H1 (cell line): ENCODE data around the gene APLN. TPM values are rescaled to one million over a fixed set of nuclear protein-coding genes. Genes with fewer than 3 reads are reported as not detected.

ENCODE experiments used
- CTCF ChIA-PET: fragments of 300-600 bp; sonication (Branson Sonifier 250); formaldehyde crosslinking; loops from one replicate; lab custom pipeline; 2021; ENCODE audit not compliant: partially characterized antibody; lab: Charles Lee
- POLR2A ChIA-PET: fragments of 300-600 bp; sonication (Branson Sonifier 250); formaldehyde crosslinking; loops from one replicate; lab custom pipeline; 2021; ENCODE audit warnings: inconsistent platforms; ENCODE audit not compliant: partially characterized antibody; lab: Charles Lee
- DNase-seq, 2 experiments: peaks; one replicate each; pipeline versions ENCODE4 v3.0.0 to v3.0.0-alpha.2; 2010 to 2022; ENCODE audit warnings: low spot score in 2 of 2, low read depth in 1 of 2, mixed read lengths in 1 of 2
- FAIRE-seq: peaks from 2 replicates; lab custom pipeline; 2011; peaks lifted over from hg19 to GRCh38; lab: Jason Lieb, UNC
- H2AFZ ChIP-seq: 2 replicates; pipeline ENCODE4 v1.8.1; 2012; ENCODE audit warnings: low read length, inconsistent platforms
- H2AK5ac ChIP-seq: 2 replicates; pipeline ENCODE4 v1.6.1; 2013; ENCODE audit warnings: low read depth, low read length
- H2BK120ac ChIP-seq: replicated peaks from 2 replicates; pipeline ENCODE3; 2013; ENCODE audit warnings: low read depth, low read length, inconsistent platforms
- H2BK12ac ChIP-seq: 2 replicates; pipeline ENCODE4 v1.6.1; 2013; ENCODE audit warnings: low read depth, low read length
- H2BK15ac ChIP-seq: 2 replicates; pipeline ENCODE4 v1.6.1; 2013; ENCODE audit warnings: low read length
- H2BK20ac ChIP-seq: 2 replicates; pipeline ENCODE4 v1.6.1; 2013; ENCODE audit warnings: low read length
- H2BK5ac ChIP-seq: 2 replicates; pipeline ENCODE4 v1.6.1; 2013; ENCODE audit warnings: low read depth, low read length
- H3K14ac ChIP-seq: 2 replicates; pipeline ENCODE4 v1.6.1; 2013; ENCODE audit warnings: inconsistent platforms; ENCODE audit not compliant: insufficient read length
- H3K18ac ChIP-seq: 2 replicates; pipeline ENCODE4 v1.6.1; 2013; ENCODE audit warnings: low read length; ENCODE audit errors: extremely low read depth
- H3K23ac ChIP-seq: 2 replicates; pipeline ENCODE4 v1.6.1; 2013; ENCODE audit warnings: inconsistent platforms; ENCODE audit not compliant: insufficient read length
- H3K23me2 ChIP-seq: 2 replicates; pipeline ENCODE4 v1.6.1; 2013; ENCODE audit warnings: low read depth, low read length
- H3K27ac ChIP-seq: 2 replicates; pipeline ENCODE4 v1.6.1; 2011; ENCODE audit warnings: low read depth, low read length, inconsistent platforms
- H3K27me3 ChIP-seq, 4 experiments: replicated peaks in 1 of 4; 1 replicate in 1 of 4; 2 replicates in 3 of 4; pipeline versions ENCODE4 v1.6.1 to v1.8.1; 2011 to 2013; ENCODE audit warnings: low read length in 3 of 4, mild to moderate bottlenecking in 3 of 4, inconsistent platforms in 2 of 4, mixed read lengths in 2 of 4, moderate library complexity in 1 of 4; ENCODE audit not compliant: control insufficient read depth in 3 of 4, insufficient read depth in 3 of 4; ENCODE audit errors: extremely low read depth in 1 of 4
- H3K36me3 ChIP-seq, 4 experiments: 2 replicates each; pipeline versions ENCODE4 v1.6.1 to v1.8.1; 2011 to 2013; ENCODE audit warnings: mild to moderate bottlenecking in 4 of 4, low read length in 3 of 4, moderate library complexity in 2 of 4, control low read depth in 1 of 4, inconsistent platforms in 1 of 4; ENCODE audit not compliant: insufficient read depth in 4 of 4, control insufficient read depth in 2 of 4
- H3K4ac ChIP-seq: replicated peaks from 2 replicates; pipeline ENCODE3; 2013; ENCODE audit warnings: low read length, low read depth, mixed read lengths, inconsistent platforms; ENCODE audit not compliant: insufficient read length
- H3K4me1 ChIP-seq, 4 experiments: replicated peaks in 1 of 4; 1 replicate in 1 of 4; 2 replicates in 3 of 4; pipeline versions ENCODE4 v1.6.1 to v1.8.1; 2011 to 2013; ENCODE audit warnings: low read length in 3 of 4, inconsistent platforms in 2 of 4, mixed read lengths in 1 of 4; ENCODE audit not compliant: insufficient read depth in 4 of 4, control insufficient read depth in 3 of 4
- H3K4me2 ChIP-seq, 2 experiments: 2 replicates each; pipeline versions ENCODE4 v1.6.1 to v1.8.1; 2011 to 2013; ENCODE audit warnings: low read depth in 2 of 2, low read length in 2 of 2, control low read depth in 1 of 2, inconsistent platforms in 1 of 2, mild to moderate bottlenecking in 1 of 2; ENCODE audit not compliant: insufficient read depth in 1 of 2
- H3K4me3 ChIP-seq, 4 experiments: fragments of 200-600, 300-600 bp in 1 of 4; sonication (generic), shearing (Covaris generic), sonication (Bioruptor Twin) in 1 of 4; 2 replicates each; pipeline versions ENCODE4 v1.5.1 to v1.8.1; 2011 to 2016; ENCODE audit warnings: low read length in 4 of 4, low read depth in 3 of 4, control low read depth in 2 of 4, inconsistent platforms in 2 of 4, mild to moderate bottlenecking in 2 of 4, mixed read lengths in 1 of 4, moderate library complexity in 1 of 4; ENCODE audit not compliant: insufficient read depth in 2 of 4; ENCODE audit errors: extremely low read depth in 1 of 4
- H3K56ac ChIP-seq: replicated peaks from 2 replicates; pipeline ENCODE3; 2013; ENCODE audit warnings: low read depth, mild to moderate bottlenecking, mixed read lengths, low read length, inconsistent platforms; ENCODE audit not compliant: insufficient read length
- H3K79me1 ChIP-seq: 2 replicates; pipeline ENCODE4 v1.6.1; 2013; ENCODE audit warnings: low read depth, low read length, control low read depth
- H3K79me2 ChIP-seq, 2 experiments: 2 replicates each; pipeline versions ENCODE4 v1.6.1 to v1.8.1; 2012 to 2013; ENCODE audit warnings: low read length in 2 of 2, mild to moderate bottlenecking in 2 of 2, inconsistent platforms in 1 of 2; ENCODE audit not compliant: insufficient read depth in 2 of 2, control insufficient read depth in 1 of 2
- H3K9ac ChIP-seq, 4 experiments: replicated peaks in 1 of 4; 1 replicate in 1 of 4; 2 replicates in 3 of 4; pipeline versions ENCODE4 v1.6.1 to v1.8.1; 2011 to 2013; ENCODE audit warnings: low read depth in 3 of 4, low read length in 3 of 4, control low read depth in 2 of 4, mild to moderate bottlenecking in 2 of 4, moderate library complexity in 2 of 4, inconsistent platforms in 1 of 4; ENCODE audit errors: extremely low read depth in 1 of 4
- H3K9me3 ChIP-seq, 2 experiments: 2 replicates each; pipeline versions ENCODE4 v1.6.1 to v1.8.1; 2012 to 2013; ENCODE audit warnings: mild to moderate bottlenecking in 2 of 2, moderate library complexity in 2 of 2, control low read depth in 1 of 2, inconsistent platforms in 1 of 2, low read depth in 1 of 2, low read length in 1 of 2, mixed read lengths in 1 of 2; ENCODE audit not compliant: insufficient read depth in 2 of 2
- H4K20me1 ChIP-seq, 2 experiments: replicated peaks in 1 of 2; 2 replicates each; pipeline versions ENCODE3 to v1.8.1; 2011 to 2013; ENCODE audit warnings: inconsistent platforms in 2 of 2, low read length in 2 of 2, mild to moderate bottlenecking in 1 of 2; ENCODE audit not compliant: insufficient read depth in 2 of 2, control insufficient read depth in 1 of 2
- H4K5ac ChIP-seq: 2 replicates; pipeline ENCODE4 v1.6.1; 2013; ENCODE audit warnings: low read length, low read depth, mixed read lengths, inconsistent platforms; ENCODE audit not compliant: insufficient read length
- H4K8ac ChIP-seq: 2 replicates; pipeline ENCODE4 v1.8.0; 2013; ENCODE audit warnings: mild to moderate bottlenecking, moderate library complexity, low read length, inconsistent platforms; ENCODE audit not compliant: insufficient read depth; ENCODE audit errors: extremely low read depth
- H4K91ac ChIP-seq: replicated peaks from 2 replicates; pipeline ENCODE3; 2013; ENCODE audit warnings: low read length, mixed read lengths, inconsistent platforms; ENCODE audit not compliant: insufficient read length
- ASH2L ChIP-seq: fragments of 200-600, 300-600 bp; sonication (generic); IDR thresholded peaks from one replicate; pipeline ENCODE4 v1.7.1; 2017; ENCODE audit warnings: low read length
- ATF3 ChIP-seq: IDR thresholded peaks from 2 replicates; pipeline ENCODE4 v1.6.1; 2011; ENCODE audit warnings: low read depth, mild to moderate bottlenecking, low read length; ENCODE audit not compliant: insufficient read depth
- BACH1 ChIP-seq: IDR thresholded peaks from 2 replicates; pipeline ENCODE4 v1.6.1; 2012; ENCODE audit warnings: low read length, improper control_type of control experiment
- CHD1 ChIP-seq: IDR thresholded peaks from 2 replicates; pipeline ENCODE4 v1.6.1; 2012; ENCODE audit warnings: low read depth, low read length, improper control_type of control experiment
- HDAC6 ChIP-seq: IDR thresholded peaks from one replicate; pipeline ENCODE4 v1.7.1; 2012; ENCODE audit warnings: low read depth, mild to moderate bottlenecking, inconsistent platforms, low read length, moderate library complexity
- NRF1 ChIP-seq: IDR thresholded peaks from 2 replicates; pipeline ENCODE4 v1.6.1; 2011; ENCODE audit warnings: mild to moderate bottlenecking, low read depth, low read length, improper control_type of control experiment
- RNF2 ChIP-seq: fragments of 200-900, 300-1000 bp; sonication (generic); IDR thresholded peaks from 2 replicates; pipeline ENCODE4 v1.7.1; 2016; ENCODE audit warnings: borderline replicate concordance, low read depth, mild to moderate bottlenecking, antibody characterized with exemption, low read length; ENCODE audit not compliant: poor library complexity, severe bottlenecking; ENCODE audit errors: missing control alignments
- SRF ChIP-seq: IDR thresholded peaks from 2 replicates; pipeline ENCODE4 v1.6.1; 2011; ENCODE audit warnings: mild to moderate bottlenecking, low read depth, low read length, moderate library complexity
- SUZ12 ChIP-seq: fragments of 200-600 bp; sonication (generic); IDR thresholded peaks from 2 replicates; pipeline ENCODE4 v1.6.1; 2012; ENCODE audit warnings: mild to moderate bottlenecking, inconsistent platforms, low read length, moderate library complexity, mixed read lengths
- TBP ChIP-seq: IDR thresholded peaks from 2 replicates; pipeline ENCODE4 v1.6.1; 2011; ENCODE audit warnings: low read depth, low read length, improper control_type of control experiment
- WGBS, 2 experiments: shearing (Covaris generic) in 1 of 2; methylation state at CpG; one replicate each; pipeline versions ENCODE4 v1.1.6 to v1.1.7; 2013 to 2015; ENCODE audit warnings: low lambda C conversion rate in 2 of 2, mixed read lengths in 2 of 2, inconsistent platforms in 1 of 2, low coverage in 1 of 2, missing lambda C conversion rate in 1 of 2; ENCODE audit not compliant: insufficient replicate concordance in 2 of 2, insufficient coverage in 1 of 2, insufficient read length in 1 of 2; ENCODE audit errors: extremely low coverage in 1 of 2, missing lambda C conversion rate in 1 of 2; 5-methylcytosine and 5-hydroxymethylcytosine counted together
- polyA plus RNA-seq, 7 experiments: library from polyadenylated mRNA; depleted of rRNA in 3 of 7; stranded (reverse) in 5 of 7; unstranded in 2 of 7; fragments of >200 nt in 5 of 7; fragments of 200-250 nt in 2 of 7; gene quantifications; 1 replicate in 5 of 7; 2 replicates in 1 of 7; 4 replicates in 1 of 7; pipeline versions ENCODE4 v1.2.1 to v1.2.3, GENCODE V29; 2011 to 2013; ENCODE audit warnings: missing spikeins in 2 of 7, mixed read lengths in 2 of 7
- total RNA-seq: library from RNA; stranded (reverse); fragmentation: NEBNext Ultra II Directional; extraction: Animal tissue kit (Norgen Biotek cat#: 25700); gene quantifications from 2 replicates; pipeline ENCODE4 v1.2.1, GENCODE V29; 2021

APLN gene
- total and polyA plus RNA-seq, 2 of the 8 experiments (the other 6 are each of a cell fraction or from before 2014, with no cell fraction given), result 1.1 to 1.8 TPM

GRCh38 chrX:129663171-129663570 lies 8.4 kb upstream of the APLN start:
- H3K4me2 ChIP-seq, result no peak overlapping the region
- no peaks in the 10 kb centered on the region for H3K79me1 ChIP-seq
- no peak overlapping the region for H3K56ac ChIP-seq
- no peak overlapping the region for H4K5ac ChIP-seq
- no peak for DNase-seq
- no peak overlapping the region for H2BK120ac ChIP-seq
- no peak overlapping the region for H3K4me3 ChIP-seq
- H2BK20ac ChIP-seq, result no peak overlapping the region
- no peak overlapping the region for H3K9ac ChIP-seq
- H2AFZ ChIP-seq, result no peak overlapping the region
- no peak overlapping the region for H2AK5ac ChIP-seq
- H3K79me2 ChIP-seq, result no peaks in the 10 kb centered on the region
- no peak overlapping the region for H3K23ac ChIP-seq
- no peak for FAIRE-seq
- H4K91ac ChIP-seq, result no peak overlapping the region
- ChIA-PET POLR2A (interaction anchor here (1.5 kb wide), 1 partner anchor 34 kb away, joined by 3 read pairs; no protein-coding TSS in a partner anchor), CTCF (interaction anchor here (1.1 to 1.7 kb wide), 5 partner anchors 9 to 23 kb away, joined by 3 to 6 read pairs (median 4); partner anchors contain the start of gene APLN)
- no peak overlapping the region for H3K4ac ChIP-seq
- no peaks in the 10 kb centered on the region for H3K27me3 ChIP-seq
- H4K8ac ChIP-seq, result no peak overlapping the region
- peaks cover 0 to 2% (median 0%) of the 10 kb centered on the region in 4 experiments; a peak in 4 of 7 replicates for H3K4me1 ChIP-seq
- no peaks in the 10 kb centered on the region for H4K20me1 ChIP-seq
- no peaks in the 10 kb centered on the region for H3K36me3 ChIP-seq
- no peak overlapping the region for H2BK5ac ChIP-seq
- no peak overlapping the region for H3K14ac ChIP-seq
- H3K23me2 ChIP-seq, result no peaks in the 10 kb centered on the region
- H3K27ac ChIP-seq, result no peak overlapping the region
- 41% methylated on average over 3 of the region's 3 CpGs; no CpG with 5 or more reads in 1 of the 2 experiments for WGBS, 2 experiments
- peaks cover 0 to 3% of the 10 kb centered on the region in 2 experiments; a peak in 1 of 4 replicates for H3K9me3 ChIP-seq
- H3K18ac ChIP-seq, result no peak overlapping the region
- H2BK15ac ChIP-seq, result no peak overlapping the region
- no peak overlapping the region for H2BK12ac ChIP-seq
- no peak for TF ChIP-seq CHD1
- TF ChIP-seq SUZ12, result no peak
- TF ChIP-seq RNF2, result no peak
- TF ChIP-seq TBP, result no peak
- TF ChIP-seq HDAC6, result no peak
- TF ChIP-seq BACH1, result no peak
- TF ChIP-seq NRF1, result no peak
- no peak for TF ChIP-seq SRF
- no peak for TF ChIP-seq ATF3
- TF ChIP-seq ASH2L, result no peak
